ENCODE measurements around the gene EFHC2. TPM values are rescaled to one million over a fixed set of nuclear protein-coding genes. Genes with fewer than 3 reads are reported as not detected.

EFHC2 gene, protein sequence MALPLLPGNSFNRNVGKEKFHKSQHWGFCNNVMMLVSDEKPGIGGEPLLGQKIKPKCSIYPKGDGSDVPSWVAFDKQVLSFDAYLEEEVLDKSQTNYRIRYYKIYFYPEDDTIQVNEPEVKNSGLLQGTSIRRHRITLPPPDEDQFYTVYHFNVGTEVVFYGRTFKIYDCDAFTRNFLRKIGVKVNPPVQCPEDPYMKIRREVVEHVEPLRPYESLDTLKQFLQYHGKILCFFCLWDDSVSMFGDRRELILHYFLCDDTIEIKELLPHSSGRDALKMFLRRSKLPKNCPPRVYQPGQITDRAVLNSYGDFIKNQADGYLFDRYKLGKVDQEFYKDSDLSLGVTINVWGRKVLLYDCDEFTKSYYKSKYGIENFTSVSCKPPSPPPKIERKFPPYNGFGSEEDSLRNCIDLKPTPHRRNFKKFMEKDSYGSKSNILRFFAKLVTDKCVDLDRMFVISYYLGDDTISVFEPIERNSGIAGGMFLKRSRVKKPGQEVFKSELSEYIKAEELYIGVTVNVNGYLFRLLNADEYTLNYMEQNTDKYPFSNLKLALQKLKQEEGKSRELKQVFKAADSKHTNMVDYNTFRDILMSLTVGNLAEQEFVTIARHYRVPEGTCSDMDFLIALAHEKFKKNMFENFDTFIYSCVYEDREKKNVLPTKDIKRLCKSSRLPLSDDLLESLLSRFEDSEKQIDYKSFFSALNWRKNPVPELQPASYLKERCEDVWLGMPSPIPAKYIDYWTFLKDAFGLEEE
- not detected for polyA plus RNA-seq (2012; ENCODE audit: insufficient read depth, insufficient read length)

DNA sequence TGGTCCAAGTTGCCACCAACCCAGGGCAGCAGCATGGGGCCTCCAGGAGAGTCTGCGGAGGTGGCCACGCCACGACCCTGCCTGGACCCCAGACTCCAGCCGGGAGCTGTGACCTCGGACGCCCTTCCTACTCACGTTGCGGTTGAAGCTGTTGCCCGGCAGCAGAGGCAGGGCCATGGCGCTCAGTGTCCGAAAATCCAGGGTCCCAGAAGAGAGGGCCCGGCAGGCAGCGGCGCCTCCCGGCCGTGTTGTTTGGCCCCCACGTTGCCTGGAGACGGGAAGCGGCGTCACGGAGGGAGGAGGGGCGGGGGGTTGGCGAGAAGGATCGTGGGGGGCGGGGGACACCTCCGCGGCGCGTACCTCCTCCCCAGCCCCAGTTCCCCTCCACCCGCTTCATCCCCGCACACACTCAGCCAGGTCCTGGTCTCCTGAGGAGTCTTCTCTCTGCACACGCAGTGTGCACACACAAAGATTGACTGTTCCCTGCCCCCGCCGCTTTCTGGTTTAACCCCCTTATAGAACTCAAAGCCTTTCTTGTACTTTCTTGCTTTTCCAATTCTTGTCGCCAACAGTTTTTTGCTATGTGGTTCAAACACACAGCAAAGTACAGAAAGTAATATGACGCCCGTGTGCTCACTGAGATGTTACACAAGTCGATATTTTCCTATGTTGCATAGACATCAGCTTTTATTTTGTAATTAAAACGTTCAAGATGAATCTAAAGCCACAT is at the start of gene EFHC2:
Gene EFHC2 (minus strand): TSS at position 261 of the 730 bp plus-strand sequence. CDS start 84 bp downstream, at position 177.
- peak within 1 kb of the TSS; percentile 22 for H3K4me3 ChIP-seq (ENCODE audit: low read length)
- DNase-seq (ENCODE audit: low read depth, low spot score) = no peak

DNA sequence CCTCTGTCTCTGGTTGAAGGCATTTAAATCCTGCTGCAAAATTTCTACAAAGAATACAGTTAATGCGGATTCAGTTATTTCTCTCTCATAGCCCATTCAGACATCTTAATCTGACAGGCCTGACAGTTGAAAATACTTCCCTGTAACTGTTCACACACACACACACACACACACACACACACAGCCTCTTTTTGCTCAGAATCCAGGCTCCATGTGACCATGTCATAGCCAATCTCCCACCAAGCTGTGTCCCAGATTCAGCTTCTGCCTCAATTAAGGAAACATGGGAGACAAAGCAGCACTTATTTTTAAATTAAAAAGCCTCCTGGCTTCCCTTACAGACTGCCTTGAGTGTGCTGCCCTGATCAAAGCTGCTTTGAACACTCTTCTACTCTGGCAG is 49.3 kb upstream of the EFHC2 start:
- H3K4me3 ChIP-seq (ENCODE audit: low read length) = no peak overlapping the region
- peak; percentile 3 for DNase-seq (ENCODE audit: low read depth, low spot score)

DNA sequence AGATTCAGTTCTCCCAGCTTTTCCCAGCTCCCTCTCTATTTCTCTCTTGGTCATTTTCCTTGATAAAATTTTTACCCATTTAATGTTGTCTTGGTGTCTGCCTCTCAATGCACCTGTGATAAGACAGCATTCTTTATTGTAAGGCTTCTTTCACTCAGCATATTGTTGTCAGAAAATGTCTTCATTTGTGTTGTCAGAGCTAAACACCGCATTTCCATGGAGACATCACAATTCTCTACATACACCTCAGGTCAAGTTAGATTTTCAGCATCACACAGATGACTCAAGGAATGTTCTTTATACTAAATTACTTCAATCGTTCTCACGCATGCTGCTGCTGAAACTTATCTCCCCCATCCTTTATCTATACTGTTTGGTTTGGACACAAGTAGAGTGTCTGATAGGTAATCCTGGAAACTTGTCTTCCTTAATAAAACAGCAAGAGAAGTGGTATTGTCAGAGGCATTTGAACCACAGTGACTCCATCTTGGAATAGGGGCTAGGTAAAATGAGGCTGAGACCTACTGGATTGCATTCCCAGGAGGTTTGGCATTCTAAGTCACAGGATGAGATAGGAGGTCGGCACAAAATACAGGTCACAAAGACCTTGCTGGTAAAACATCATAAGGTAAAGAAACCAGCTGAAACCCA is 41.3 kb upstream of the EFHC2 start:
- no peak overlapping the region for H3K4me3 ChIP-seq (ENCODE audit: low read length)
- DNase-seq (ENCODE audit: low read depth, low spot score) = no peak

DNA sequence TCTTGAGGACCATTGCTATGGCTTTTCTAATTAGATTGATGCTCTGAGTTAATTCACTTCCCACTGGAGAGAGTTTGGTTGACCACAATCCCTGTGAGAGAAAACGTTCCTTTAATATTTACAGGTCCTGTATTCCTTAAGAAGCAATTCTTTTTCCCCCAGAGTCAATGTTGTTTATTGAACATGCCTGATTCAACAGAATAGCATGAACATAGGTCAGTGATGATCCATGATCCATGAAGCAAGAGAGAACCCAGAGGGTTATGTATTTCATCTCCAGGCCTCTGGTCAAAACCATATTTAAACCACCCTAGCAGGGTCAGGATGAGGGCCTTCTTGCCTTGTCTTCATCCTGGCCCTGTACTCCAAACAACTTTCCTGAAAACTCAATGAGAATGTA is 39.4 kb upstream of the EFHC2 start:
- no peak overlapping the region for H3K4me3 ChIP-seq (ENCODE audit: low read length)
- no peak for DNase-seq (ENCODE audit: low read depth, low spot score)

DNA sequence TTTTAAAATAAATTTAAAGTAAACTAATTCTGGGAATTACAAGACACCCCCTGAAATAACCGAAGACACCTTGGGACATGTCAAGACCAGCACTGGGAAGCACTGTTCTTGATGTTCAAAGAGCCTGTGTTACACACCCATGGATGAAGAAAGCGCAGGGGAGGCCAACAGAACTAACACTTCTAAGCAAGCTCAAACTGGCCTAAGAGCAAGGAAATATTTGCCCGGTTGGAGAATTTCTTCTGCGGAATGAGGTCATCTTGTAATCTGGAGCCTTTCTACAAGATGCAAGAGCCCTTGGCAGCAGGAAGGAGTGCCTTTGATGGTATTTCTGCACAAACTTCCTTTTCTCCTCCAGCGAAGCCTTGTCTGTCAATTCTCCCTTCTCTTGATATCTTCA is 9.3 kb upstream of the EFHC2 start:
- no peak for DNase-seq (ENCODE audit: low read depth, low spot score)
- no peak overlapping the region for H3K4me3 ChIP-seq (ENCODE audit: low read length)

DNA sequence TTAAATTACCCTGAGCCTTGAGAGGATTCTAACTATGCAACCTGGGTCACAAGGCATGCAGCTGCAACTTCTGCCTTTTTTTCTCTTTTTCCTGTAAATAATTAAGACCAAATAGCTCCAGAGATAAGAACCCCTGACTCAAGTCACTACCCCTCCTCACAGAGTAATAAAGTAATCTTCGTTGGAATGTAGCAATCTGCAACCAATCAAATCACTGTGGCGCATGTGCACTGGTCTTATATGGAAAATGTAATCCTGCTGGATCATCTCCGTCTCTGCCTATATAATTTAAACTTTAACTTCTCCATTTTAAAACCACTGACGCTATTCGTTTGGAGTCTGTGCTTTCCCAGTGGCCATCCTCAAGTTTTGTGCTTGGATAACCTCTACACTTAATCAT is 6.1 kb upstream of the EFHC2 start:
- DNase-seq (ENCODE audit: low read depth, low spot score) = no peak
- H3K4me3 ChIP-seq (ENCODE audit: low read length) = no peak overlapping the region

DNA sequence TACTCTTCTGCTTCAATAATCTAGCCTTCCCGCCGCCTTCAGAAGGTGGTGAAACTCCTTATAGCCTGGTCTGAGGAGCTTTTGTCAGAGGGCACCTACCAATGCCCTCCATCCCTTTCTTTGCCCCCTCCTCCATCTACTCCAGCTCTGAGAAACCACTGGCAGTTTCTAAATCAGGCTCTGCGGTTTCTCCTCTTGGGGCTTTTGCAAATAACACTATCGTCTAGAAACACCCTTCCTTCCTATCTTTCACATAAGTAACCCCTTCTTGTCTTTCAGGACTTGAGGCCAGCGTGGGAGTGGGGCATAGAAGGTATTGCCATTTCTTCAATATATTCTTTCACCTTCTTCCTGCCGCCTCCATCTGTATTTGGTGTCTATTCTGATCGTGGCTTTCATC is 1.2 kb upstream of the EFHC2 start:
- H3K4me3 ChIP-seq (ENCODE audit: low read length) = peak overlapping the region; percentile 22
- DNase-seq (ENCODE audit: low read depth, low spot score) = peak; percentile 76

DNA sequence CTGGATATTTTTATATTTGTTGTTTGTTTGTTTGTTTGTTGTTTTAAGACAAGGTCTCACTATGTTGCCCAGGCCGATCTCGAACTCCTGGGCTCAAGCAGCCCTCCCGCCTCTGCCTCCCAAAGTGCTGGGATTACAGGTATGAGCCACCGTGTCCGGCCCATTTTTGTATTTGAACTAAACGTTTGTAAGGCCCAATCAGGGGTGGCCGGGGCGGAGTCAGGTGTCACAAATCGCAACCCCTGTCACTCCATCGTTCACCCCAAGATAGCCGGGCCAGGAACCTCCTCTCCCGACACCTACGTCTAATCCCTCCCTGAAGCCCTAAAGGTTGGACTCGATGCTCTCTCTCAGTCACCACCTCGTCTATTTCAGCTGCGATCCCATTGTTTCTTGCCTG is 722 bp upstream of the EFHC2 start:
- peak; percentile 24 for DNase-seq (ENCODE audit: low read depth, low spot score)
- H3K4me3 ChIP-seq (ENCODE audit: low read length) = peak overlapping the region; percentile 22

DNA sequence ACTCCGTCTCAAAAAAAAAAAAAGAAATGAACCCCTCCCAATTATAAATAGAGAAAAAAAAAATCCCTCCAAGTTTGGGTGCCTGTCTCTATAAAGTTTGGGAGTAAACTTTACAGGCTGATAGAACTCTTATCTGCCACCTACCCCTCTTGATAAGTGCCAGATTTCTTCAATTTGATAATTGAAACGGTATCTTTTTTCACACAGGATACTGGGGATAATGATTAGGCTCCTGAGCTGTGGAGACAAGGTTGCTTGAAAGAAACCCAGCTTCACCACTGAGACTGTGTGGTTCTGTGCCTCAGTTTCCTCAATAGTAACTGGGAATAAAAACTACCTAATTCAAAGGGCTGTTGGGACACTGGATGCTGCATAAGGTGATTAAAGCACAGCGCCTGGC is 606 bp downstream of the EFHC2 start:
- no peak overlapping the region for H3K4me3 ChIP-seq (ENCODE audit: low read length)
- no peak for DNase-seq (ENCODE audit: low read depth, low spot score)

DNA sequence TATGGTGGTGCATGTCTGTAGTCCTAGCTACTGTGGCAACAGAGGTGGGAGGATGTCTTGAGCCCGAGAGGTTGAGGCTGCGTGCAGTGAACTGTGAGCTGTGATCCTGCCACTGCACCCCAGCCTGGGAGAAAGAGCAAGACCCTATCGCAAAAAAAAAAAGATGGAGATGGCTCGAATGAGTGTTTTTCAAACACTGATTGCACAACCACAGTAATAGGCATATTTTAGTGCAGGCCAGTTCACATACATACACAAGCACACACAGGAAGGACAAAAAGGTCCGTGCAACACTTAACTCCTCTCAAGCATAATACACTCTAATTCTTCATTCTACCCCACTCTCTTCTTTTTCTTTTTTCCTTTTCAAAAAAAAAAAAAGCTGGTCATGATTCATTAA is 5.1 kb downstream of the EFHC2 start:
- DNase-seq (ENCODE audit: low read depth, low spot score) = no peak
- no peak overlapping the region for H3K4me3 ChIP-seq (ENCODE audit: low read length)

DNA sequence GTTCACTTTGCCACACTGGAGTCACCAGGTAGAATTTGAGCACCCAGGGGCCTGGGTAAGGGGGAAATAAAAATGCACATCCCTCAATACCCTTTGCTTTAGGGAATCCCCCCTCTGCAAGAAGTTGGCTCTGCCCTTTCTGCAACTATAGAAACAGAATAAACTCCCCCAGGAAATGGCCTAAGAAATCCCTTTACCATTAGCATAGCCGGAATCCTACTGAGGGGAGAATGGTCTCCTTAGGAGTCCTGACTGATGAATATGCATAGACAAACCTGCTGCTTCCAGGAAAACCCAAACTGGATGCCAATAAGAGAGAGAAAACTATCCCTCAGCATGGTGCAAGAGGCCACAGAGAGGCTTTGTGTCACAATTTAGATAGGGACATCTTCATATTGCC is 11.0 kb downstream of the EFHC2 start:
- no peak overlapping the region for H3K4me3 ChIP-seq (ENCODE audit: low read length)
- no peak for DNase-seq (ENCODE audit: low read depth, low spot score)

DNA sequence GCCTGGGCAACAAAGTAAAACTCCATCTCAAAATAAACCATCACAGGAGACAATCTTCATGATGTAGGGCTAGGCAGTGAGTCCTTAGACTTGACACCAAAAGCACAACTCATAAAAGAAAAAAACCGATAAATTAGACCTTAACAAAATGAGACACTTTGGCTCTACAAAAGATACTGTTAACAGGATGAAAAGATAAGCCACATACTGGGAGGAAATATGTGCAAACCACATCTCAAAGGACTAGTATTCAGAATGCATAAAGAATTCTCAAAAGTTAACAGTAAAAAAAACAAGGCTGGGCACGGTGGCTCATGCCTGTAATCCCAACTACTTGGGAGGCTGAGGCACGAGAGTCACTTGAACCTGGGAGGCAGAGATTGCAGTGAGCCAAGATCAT is 13.2 kb downstream of the EFHC2 start:
- peak; percentile 75 for DNase-seq (ENCODE audit: low read depth, low spot score)
- no peak overlapping the region for H3K4me3 ChIP-seq (ENCODE audit: low read length)

DNA sequence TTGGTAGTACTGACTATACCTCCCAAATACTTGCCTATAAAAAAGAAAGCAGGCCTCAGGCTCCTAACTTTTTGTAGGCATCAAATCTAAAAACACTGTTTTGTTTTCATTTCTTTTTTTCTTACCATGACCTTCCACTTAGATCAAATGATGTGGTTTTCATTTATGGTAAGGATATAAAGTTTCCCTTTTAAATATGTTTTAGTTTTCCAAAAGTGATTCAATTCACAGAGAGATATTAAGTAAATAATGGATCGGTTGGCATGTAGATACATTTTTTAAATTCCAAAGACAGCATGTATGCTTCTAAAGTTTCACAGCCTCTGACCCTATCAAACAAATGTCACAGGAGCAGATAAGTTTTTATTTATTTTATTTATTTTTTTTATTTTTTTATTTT is 23.9 kb downstream of the EFHC2 start:
- no peak overlapping the region for H3K4me3 ChIP-seq (ENCODE audit: low read length)
- DNase-seq (ENCODE audit: low read depth, low spot score) = no peak

DNA sequence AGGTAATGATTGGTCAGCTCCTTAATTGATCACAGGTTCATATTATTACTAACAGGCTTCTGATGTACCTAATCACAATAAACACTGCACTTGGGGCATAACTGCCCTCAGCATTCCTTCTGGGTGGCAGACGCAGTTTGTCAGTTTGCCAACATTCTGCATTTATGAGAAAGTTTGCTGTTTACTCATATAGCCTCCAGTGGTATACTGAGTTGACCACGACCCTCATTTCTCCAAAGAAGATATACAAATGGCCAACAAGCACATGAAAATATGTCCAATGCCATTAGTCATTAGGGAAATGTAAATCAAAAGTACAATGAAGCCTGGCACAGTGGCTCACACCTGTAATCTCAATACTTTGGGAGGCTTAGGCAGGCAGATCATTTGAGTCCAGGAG is 26.3 kb downstream of the EFHC2 start:
- H3K4me3 ChIP-seq (ENCODE audit: low read length) = no peak overlapping the region
- DNase-seq (ENCODE audit: low read depth, low spot score) = no peak

DNA sequence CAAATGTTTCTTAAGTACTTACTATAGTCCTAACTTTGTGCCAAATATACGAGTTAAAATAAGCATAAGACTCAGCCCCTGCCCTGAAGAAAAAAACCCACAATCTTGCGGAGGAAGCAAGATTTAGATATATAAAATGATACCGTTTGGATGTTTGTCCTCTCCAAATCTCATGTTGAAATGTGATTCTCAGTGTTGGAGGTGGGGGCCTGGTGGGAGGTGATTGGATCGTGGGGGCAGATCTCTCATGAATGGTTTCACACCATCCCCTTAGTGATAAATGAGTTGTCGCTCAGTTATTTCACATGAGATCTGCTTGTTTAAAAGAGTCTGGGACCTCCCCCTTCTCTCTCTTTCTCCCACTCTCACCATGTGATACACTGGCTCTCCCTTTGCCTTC is 28.7 kb downstream of the EFHC2 start:
- H3K4me3 ChIP-seq (ENCODE audit: low read length) = no peak overlapping the region
- no peak for DNase-seq (ENCODE audit: low read depth, low spot score)

DNA sequence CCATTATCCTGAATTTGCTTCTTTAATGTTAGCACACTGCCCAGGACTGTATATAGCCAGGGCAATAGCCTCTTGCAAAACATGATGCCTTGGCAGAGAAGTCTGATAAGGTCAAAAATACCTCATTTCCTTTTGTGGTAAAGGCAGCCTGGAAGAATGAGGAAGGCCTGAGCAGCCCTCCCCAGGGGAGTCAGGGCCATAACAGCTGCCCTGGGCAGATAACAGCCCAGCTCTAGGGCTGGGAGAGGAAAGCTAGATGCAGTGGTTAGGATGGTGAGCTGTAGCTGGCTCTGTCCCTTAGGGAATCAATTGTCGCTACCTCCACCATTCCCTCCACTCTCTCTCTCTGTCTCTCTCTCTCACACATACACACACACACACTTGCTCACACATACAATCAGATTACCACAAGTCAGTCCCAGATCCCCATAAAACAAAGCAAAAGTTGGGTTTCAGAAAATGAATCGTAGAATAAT is 29.2 kb downstream of the EFHC2 start:
- DNase-seq (ENCODE audit: low read depth, low spot score) = peak; percentile 28
- no peak overlapping the region for H3K4me3 ChIP-seq (ENCODE audit: low read length)

DNA sequence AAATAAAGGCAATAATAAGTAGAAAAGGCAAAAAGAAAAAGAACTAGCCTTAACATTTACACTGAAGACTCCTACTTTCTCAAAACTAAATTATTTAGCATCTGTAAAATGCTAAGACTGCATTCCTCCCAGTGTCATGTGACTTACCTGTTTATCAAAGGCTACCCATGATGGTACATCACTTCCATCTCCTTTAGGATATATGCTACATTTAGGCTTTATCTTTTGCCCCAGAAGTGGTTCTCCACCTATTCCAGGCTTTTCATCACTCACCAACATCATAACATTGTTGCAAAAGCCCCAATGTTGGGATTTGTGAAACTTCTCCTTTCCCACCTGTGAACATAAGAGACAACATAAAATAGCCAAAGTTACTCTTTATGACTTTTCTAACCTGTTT is 31.1 kb downstream of the EFHC2 start:
- no peak for DNase-seq (ENCODE audit: low read depth, low spot score)
- no peak overlapping the region for H3K4me3 ChIP-seq (ENCODE audit: low read length)

DNA sequence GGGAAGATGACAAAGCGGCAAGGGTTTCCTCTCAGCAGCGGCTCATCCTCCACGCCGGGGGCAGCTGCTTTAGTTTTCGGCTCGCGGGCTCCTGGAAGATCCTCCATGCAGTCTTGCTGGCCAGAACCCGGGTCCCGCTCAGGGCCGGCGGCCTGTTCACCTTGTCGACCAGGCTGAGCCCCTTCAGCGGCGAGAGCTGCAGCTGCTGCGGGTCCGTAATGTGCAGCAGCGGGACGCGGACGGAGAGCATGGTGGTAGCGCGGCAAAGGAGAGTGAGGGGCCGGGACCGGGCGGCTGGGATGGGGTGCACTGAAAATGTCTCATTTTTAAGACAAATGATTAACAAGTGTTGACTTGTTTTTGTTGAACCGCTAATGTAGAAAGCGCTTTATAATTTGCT is 33.2 kb downstream of the EFHC2 start:
- DNase-seq (ENCODE audit: low read depth, low spot score) = no peak
- no peak overlapping the region for H3K4me3 ChIP-seq (ENCODE audit: low read length)

DNA sequence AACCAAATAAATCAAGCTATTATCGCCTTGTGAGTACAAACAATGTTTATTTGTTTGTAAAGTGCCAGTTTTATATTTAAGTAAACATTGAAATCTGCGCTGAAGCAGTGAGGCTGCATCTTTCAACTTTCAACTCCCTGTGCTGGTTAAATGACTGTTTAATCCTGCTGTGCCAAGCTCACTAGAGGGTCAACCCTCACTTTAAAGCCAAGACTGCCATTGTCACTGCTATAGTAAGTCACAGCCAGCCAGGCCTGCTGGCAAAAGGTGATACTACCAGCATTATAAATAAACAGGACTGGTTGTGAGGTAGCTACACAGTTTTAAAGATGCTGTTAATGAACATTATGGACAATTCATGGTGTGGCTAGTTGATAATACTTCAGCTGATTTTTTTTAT is 34.6 kb downstream of the EFHC2 start:
- no peak overlapping the region for H3K4me3 ChIP-seq (ENCODE audit: low read length)
- DNase-seq (ENCODE audit: low read depth, low spot score) = no peak
